GM19397 (cell line): Measurements from ENCODE around the gene TGFBR3L.
"Not testable (repeated sequence)": the region's sequence is repeated elsewhere in the genome, so short reads cannot be mapped to it uniquely, and the experiment has no call there.

Source experiments
- ATAC-seq: cut with Tn5 transposase; IDR thresholded peaks from one replicate; pipeline ENCODE4 v1.9.1; 2021; ENCODE audit warnings: mild to moderate bottlenecking, moderate library complexity; ENCODE audit not compliant: unreplicated experiment

TGFBR3L gene

GRCh38 chr19:7916103-7916954 is 1.7 kb downstream of the TGFBR3L start:
- no peak for ATAC-seq

GRCh38 chr19:7916955-7917266 is 2.3 kb downstream of the TGFBR3L start:
- ATAC-seq = no peak

GRCh38 chr19:7917267-7918061 is 2.8 kb downstream of the TGFBR3L start:
- no peak for ATAC-seq

GRCh38 chr19:7918062-7918614 is 3.5 kb downstream of the TGFBR3L start:
- ATAC-seq = not testable (repeated sequence)

GRCh38 chr19:7918615-7919421 is 4.2 kb downstream of the TGFBR3L start:
- ATAC-seq = no peak

GRCh38 chr19:7919610-7920518 is 5.2 kb downstream of the TGFBR3L start, which contains the start of gene SNAPC2:
Gene SNAPC2 (plus strand): TSS chr19:7920338. CDS start chr19:7920367, 29 bp downstream.
- ATAC-seq = peak; percentile 49

GRCh38 chr19:7920519-7921301 is 6.1 kb downstream of the TGFBR3L start:
- ATAC-seq = peak; percentile 45

GRCh38 chr19:7921302-7921966 is 6.8 kb downstream of the TGFBR3L start:
- no peak for ATAC-seq

- no peak for ATAC-seq
Measured at GRCh38 chr19:7921967-7922835, 7.6 kb downstream of the TGFBR3L start.

GRCh38 chr19:7922836-7923195 is 8.2 kb downstream of the TGFBR3L start:
- ATAC-seq = no peak

GRCh38 chr19:7923295-7924191 is 8.9 kb downstream of the TGFBR3L start:
- ATAC-seq = no peak

GRCh38 chr19:7924241-7924640 is 9.6 kb downstream of the TGFBR3L start:
- no peak for ATAC-seq

- ATAC-seq = no peak
Measured at GRCh38 chr19:7924651-7925170, 10.1 kb downstream of the TGFBR3L start.

GRCh38 chr19:7925171-7925851 is 10.7 kb downstream of the TGFBR3L start:
- no peak for ATAC-seq

GRCh38 chr19:7926021-7926726 is 11.5 kb downstream of the TGFBR3L start, which contains the start of gene CTXN1:
Gene CTXN1 (minus strand): TSS chr19:7926135. CDS start chr19:7925538, 597 bp downstream.
- no peak for ATAC-seq
